Effector CD8-positive, alpha-beta T cell (primary cell): ENCODE measurements around the gene VIPR2.
"Not testable (repeated sequence)": the region's sequence is repeated elsewhere in the genome, so short reads cannot be mapped to it uniquely, and the experiment has no call there.

ENCODE experiments used
- DNase-seq: peaks from one replicate; lab custom pipeline; 2025; lab: John Stamatoyannopoulos, UW

VIPR2 gene

DNA sequence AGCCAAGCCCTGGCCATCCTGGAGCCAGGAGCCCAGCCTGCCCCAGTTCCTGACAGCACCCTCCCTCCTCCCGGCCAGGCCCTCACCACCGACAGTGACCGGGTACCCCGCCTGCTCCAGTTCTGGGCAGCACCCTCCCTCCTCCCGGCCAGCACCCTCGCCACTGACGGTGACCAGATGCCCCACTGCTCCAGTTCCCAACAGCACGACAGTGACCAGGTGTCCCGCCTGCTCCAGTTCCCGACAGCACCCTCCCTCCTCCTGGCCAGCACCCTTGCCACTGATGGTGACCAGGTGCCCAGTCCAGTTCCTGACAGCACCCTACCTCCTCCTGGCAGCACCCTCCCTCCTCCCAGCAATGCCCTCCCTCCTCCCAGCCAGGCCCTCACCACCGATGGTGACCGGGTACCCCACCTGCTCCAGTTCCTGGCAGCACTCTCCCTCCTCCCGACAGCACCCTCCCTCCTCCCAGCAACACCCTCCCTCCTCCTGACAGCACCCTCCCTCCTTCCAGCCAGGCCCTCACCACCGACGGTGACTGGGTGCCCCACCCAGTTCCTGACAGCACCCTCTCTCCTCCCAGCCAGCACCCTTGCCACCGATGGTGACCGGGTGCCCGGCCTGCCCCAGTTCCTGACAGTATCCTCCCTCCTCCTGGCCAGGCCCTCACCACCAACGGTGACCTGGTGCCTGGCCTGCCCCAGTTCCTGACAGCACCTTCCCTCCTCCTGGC lies 40.3 kb downstream of the VIPR2 start:
- DNase-seq, result no peak

DNA sequence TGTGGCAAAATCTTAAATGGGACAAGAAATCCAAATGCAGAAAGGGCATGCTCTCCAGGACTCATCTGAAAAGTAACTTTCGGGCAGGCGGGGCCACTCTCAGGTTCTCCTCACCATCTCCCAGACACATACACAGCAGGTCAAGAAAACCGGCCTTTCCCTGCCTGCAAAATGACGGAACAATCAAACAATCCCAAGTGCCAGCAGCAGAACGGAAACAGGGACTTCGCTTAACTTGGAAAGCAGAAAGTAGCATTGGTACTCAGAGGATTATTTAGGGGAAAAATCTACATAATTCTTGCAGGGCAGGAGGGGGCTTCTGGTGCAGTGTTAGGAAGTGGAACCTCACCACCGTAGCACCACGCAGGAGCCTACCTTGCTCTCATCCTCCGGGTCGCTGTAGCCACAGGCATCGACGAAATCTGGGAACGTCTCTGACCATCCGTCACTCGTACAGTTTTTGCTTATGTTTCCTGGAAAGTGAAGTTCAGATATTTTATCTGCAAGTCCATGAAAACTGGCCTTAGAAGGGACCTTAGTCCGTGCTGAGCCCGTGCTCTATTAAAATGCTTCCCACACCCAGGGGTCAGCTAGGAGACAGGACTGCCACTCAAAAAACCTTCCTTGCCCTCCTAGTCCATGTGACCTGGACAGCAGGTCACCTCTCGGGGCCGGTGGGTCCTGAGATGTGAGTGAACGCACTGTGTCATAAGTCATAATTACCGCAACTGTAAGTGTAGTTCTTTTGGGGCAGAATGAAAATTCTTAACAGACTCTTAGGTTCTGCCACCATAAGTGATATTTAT lies 41.1 kb downstream of the VIPR2 start:
- DNase-seq, result no peak

DNA sequence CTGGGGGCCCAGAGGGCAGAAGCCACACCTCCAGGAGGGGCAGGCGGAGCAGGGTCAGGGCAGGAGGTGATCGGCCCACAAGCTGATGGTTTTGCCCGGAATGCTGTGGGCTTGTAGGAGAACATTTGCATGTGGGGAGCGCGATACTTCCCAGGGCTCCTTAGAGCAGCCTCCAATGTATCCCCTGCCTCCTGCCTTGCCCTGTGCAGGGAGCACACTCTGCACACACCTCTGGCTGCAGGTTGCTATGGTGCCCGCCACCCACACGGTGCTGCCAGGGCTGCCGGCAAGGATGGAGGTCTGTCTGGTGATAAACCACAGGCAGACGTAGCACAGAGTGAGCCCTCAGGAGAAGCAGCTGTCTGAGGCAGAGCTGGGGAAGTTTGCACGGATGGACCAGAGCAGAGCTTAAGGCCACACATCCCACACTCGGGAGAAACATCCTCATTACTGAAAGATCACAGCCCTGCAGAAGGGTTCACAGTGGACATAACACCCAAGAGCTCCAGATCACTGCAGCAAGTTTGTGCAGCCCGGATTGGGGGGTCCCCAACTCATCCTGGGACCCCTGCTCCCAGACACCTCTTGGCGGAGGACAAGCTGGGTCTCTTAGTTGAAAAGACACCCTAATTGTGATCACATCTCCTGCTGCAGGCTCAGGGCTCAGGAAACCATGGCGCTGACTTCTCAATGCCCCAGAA lies 41.8 kb downstream of the VIPR2 start:
- DNase-seq, result no peak

DNA sequence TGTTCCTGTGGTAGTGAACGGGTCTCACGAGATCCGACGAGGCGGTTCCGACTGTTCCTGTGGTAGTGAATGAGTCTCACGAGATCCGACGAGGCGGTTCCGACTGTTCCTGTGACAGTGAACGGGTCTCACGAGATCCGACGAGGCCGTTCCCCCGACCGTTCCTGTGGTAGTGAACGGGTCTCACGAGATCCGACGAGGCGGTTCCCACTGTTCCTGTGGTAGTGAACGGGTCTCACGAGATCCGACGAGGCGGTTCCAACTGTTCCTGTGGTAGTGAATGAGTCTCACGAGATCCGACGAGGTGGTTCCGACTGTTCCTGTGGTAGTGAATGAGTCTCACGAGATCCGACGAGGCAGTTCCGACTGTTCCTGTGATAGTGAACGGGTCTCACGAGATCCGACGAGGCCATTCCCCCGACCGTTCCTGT lies 43.0 kb downstream of the VIPR2 start:
- not testable (repeated sequence) for DNase-seq

DNA sequence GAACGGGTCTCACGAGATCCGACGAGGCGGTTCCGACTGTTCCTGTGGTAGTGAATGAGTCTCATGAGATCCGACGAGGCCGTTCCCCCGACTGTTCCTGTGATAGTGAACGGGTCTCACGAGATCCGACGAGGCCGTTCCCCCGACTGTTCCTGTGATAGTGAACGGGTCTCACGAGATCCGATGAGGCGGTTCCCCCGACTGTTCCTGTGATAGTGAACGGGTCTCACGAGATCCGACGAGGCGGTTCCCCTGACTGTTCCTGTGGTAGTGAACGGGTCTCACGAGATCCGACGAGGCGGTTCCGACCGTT lies 43.6 kb downstream of the VIPR2 start:
- not testable (repeated sequence) for DNase-seq

DNA sequence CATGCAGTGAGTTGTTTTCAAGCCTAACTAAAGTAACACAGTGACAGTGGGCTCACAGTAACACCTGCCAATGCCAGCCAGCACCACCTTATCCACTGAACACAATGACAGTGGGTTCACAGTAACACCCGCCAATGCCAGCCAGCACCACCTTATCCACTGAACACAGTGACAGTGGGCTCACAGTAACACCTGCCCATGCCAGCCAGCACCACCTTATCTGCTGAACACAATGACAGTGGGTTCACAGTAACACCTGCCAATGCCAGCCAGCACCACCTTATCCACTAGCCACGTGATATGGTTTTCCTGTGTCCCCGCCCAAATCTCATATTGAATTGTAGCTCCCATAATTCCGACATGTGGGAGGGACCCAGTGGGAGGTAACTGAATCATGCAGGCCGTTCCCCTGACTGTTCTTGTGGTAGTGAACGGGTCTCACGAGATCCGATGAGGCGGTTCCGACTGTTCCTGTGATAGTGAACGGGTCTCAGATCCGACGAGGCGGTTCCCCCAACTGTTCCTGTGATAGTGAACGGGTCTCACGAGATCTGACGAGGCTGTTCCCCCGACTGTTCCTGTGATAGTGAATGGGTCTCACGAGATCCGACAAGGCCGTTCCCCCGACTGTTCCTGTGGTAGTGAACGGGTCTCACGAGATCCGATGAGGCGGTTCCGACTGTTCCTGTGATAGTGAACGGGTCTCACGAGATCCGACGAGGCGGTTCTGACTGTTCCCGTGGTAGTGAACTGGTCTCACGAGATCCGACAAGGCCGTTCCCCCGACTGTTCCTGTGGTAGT lies 44.2 kb downstream of the VIPR2 start:
- not testable (repeated sequence) for DNase-seq

DNA sequence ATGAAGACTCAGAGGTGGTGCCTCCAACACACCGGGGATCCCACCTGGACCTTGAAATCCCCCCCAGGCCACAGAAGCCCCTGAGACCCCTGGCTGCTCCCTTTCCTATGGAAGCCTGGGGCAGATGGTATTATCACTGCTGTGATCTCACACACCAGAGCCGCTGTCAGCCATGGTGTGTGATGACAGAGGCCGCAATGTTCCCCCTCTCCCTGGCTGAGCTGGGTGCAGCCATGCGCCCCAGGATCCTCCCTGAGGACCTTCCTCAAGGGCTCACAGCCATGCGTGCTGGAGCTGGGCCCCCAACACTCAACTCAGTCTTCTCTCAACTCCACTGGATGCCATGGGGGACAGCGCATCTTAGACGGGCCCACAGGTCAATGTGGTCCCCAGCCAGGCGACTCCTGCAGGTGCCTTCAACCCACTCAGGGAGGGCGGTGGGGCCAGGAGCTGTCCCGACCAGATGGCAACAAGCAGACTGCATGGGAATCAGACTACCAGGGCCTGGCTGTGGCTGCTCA lies 44.9 kb downstream of the VIPR2 start:
- DNase-seq, result no peak

DNA sequence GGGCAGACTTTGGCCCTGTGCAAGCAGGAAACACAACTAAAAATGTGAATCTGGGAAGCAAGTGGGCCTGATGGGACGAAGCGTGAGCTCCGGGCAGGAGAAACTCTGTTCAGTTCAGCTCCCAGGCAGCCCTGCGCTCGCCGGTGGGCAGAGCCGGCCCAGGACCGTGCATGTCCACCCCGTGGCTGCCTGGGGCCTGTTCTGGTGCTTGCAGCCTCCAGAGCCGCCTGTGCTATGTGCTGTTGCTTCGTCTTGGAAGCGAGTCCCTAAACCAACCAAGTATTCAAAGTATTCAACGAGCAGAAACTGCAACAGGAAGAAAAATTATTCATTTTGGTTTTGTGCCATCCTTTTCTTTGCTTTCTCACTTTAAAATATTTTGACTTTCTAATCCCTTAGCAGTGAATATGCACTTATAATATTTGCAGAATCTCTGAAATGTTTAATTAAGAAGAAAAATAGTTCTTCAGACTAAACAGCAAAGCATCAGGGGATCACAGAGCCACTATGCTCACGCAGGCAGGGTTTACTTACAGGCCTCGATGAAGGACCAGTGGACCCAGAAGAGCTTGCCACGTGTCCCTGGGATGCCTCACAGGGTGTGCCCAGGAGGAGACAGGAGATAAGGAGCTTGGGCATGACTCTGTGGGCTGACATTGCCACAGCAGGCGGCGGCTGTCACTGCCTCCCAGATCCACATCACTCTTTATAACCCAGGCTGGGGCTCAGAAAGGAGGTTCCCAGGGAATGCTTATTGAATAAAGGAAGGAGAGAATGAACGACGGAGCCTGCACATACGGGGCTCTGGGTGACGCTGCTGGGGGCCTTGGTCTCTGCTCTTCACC lies 45.6 kb downstream of the VIPR2 start:
- no peak for DNase-seq

DNA sequence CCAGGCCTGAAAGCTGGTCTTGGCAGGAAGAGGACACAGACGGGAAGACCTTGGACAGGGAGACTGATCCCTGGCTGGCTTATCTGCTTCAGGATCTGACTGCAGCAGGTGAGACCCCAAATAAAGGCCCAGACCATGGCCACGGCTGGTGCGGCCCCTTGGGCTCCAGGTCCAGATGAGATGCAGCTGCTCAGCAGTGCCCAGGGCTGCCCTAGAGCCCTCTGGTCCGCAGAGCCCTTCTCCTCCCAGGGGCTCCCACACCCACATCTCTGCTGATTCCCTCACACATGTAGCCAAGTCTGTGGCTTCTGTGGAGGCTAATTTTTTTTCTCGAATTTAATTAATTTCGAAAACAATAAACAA lies 46.3 kb downstream of the VIPR2 start:
- DNase-seq, result no peak

DNA sequence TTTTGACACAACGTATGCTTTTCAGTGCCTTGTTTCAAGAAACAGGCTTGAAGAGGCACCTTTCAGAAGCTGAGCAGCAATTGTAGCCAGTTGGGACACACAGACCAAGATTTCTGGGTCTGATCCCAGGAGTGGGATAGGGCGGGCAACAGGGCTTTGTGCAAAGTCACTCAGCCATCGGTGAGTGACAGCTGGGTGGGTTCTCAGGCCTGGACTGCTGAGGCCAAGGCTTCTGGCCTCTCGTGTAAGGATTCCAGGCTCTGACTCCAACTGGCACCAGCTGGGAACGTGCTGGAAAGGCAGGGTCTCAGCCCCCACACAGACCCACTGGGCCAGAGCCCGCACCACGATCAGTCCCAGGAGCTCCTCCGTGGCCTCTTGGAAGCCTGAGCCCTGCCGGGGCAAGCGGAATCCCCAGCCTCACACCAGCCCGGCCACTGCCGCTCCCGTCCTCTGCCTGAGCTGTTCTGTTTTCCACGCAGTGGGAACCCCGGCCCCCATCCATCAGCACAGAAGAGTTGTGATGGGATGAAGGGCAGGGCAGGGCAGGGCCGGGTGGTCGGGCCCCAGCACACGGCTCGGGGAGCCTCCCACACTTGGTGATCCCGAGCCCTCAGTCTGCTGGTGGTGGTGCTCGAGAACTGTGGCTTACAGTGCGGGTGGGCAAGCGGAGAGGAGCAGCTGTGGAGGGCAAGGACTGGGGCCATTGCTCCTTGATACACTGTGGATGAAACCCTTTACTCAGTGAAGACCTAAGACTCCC lies 46.8 kb downstream of the VIPR2 start:
- no peak for DNase-seq

DNA sequence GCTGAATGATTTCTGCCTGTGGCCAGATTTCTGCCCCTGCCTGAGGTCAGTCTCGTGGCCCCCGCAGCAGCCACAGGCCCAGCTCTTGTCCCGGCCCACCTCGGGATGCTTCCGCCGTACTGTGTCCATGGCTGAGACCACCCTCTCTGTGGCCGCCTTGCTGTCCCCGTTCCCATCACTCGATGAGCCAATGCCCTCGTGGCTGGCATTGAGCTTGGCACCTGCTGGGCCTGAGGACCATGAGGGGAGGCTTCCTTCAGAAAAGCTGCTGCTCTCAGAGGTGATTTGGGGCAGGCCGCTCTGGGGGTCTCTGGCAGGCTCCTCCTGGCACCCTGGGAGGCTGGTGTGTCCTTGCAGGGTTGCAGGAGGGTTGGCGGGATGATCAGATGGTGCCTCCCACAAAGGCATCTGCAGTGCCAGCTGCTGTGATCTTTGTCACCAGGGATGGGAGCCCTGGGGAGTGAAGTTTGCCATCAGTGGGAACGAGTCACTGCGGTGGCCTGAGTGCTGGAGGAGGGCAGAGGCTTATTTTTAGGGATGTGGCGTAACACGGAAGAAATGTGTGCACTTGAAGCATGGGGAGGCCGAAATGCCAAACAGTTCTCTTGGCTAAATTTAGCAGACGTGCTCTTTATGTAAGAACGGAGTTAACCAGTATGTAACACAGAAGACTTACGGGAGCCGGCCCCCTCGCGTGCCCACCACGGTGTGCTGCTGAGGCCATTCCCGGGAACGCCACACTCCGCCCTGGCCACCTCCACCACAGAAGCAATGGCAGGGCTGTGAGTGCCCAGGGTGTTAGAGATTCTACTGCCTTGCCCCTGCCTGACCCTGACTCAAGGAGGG lies 47.7 kb downstream of the VIPR2 start:
- DNase-seq, result no peak

DNA sequence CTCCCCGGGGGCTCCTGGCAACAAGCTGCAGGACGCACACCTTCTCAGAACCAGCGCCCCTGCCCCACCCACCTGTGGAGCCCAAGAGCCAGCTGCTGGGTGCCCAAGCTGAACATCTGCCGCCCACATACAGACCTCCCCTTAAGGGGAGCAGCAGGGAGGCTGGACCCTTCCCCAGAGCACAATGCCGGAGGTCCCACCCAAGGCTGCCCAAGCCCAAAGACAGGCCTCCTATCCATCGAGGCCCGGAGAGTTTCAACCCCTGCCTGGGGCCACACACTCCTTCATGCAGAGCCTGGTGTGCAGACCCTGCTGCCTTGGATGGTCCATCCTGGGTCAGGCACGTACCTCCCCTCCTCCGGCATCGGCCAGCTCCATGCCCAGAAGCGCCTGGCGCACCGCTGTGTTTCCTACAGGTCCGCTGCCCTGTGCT lies 48.7 kb downstream of the VIPR2 start:
- no peak for DNase-seq

DNA sequence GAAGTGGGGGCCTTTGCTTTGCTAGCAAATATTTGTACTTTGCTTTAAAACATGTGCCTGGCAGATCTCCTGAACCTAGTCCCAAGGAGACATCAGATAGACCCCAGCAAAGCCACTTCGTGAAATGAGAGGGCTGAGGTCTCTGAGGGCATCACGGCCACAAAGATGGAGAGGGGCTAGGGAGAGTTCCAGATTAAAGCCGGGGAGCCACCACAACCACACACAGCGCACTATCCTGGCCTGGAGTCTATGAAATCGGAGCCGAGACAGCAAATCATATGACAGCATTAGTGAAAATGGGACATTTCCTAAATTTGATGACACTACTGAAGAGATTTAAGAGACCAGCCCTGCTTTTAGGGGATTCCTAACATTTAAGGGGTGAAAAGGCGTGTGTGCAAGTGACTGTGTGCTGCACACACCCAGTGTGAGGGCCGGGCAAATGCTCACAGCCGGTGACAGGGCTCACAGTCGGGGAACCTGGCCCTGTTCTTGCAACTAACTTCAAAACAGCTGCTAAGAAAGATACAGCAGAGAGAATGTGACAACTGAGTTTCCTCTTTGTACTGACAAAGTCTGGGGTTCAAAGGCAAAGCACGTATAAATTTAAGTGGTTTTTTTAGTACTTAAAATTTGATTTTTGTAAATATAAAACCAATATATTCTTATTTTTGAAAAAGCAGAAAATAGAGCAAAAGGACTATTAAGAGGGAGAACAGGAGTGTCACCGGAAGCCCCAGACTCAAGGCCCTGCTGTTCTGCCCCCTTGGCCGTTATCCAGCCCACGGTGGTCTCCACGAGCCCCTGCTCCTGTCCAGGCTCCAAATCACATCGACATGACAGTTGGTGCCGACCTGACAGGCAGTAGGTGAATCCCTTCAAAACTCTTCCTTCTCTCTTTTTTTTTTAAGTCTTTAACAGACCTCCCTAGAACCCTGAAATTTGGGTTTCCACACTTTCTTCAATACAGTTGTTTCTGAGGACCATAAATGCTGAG lies 49.5 kb downstream of the VIPR2 start:
- no peak for DNase-seq

DNA sequence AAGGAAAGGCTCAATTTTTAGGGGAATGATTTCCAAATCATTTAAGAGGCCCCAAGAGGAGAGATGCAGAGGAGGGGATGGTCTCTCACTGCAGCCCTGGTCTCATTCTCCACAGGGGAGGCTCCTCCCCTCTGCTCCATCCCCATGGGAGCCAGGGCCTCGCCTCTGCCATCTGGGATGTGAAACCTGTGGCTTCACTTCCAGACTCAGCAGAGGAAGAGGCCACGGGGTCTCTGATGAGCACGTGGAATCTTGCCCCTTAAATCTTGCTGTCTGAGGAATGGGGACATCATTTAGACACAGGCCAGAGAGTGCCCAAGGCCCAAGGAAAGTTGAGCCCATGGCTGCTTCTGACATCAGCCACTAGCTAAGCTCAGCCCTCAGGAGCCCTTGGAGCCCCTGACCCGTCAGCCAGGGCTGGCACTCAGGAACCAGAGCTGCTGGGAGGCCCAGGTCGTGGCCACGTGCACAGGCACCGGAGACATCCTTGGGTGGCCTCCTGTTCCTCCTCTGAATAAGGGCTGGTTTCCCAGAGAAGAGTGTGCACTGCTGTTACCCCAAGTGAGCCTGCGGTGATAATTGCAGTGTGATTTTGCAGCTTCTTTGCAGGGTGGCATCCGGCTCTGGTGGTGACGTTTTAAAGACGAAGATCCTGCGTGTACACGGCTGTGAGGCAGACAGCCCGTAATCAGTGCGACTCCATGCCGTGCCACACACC lies 50.5 kb downstream of the VIPR2 start:
- no peak for DNase-seq

DNA sequence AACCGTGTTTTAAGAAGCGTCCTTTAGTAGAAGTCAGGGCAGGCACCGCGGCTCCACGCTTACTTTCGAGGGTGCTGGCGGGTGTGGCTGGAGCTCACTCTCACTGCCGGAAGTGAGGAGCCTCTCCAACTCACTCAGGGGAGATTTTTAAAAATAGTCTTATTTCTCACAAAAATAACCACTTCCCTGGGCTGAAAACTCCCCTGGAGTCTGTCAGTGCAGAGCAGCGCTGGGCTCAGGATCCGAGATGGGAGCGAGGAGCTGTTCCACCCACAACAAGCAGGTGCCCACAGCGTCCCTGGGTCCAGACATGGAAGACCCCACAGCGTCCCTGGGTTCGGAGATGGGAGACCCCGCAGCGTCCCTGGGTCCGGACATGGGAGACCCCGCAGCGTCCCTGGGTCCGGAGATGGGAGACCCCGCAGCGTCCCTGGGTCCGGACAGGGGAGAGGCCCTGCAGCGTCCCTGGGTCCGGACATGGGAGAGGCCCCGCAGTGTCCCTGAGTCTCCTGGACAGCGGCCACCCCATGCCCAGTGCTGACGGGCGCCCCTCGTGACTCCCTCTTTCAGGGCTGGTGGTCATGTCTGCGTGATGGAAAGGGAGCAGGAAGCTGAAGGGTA lies 51.2 kb downstream of the VIPR2 start:
- DNase-seq, result no peak

DNA sequence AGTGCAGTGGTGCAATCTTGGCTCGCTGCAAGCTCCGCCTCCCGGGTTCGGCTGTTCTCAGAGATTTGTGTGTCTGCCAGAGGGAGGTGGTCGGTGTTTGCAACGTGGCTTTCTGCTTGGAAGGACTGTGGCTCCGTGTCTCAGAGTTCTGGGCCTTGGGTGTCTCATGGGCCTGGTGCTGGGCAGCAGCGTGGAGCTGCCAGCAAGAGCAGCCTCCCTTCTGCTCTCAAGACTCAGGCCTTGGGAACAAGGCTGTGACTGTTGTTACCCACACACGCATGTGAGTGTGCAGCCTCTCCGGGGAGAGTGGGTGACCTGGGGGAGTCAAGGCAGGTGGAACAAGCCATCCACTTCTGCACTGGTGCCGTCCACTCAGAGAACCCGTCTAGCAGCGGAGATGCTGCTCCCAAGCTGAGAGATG lies 52.0 kb downstream of the VIPR2 start:
- DNase-seq, result no peak
